ENCODE results near the gene SOX12. TPM values are rescaled to one million over a fixed set of nuclear protein-coding genes. Genes with fewer than 3 reads are reported as not detected.

The SOX12 gene
- total RNA-seq, 1 donor from 2014 or later, result 39.6 TPM

- Mint-ChIP-seq H3K4me1 (ENCODE audit: low read depth) (peaks cover 15% of the 10 kb centered on the region), H3K36me3 (ENCODE audit: low read depth) (peaks cover 2% of the 10 kb centered on the region), H3K27me3 (ENCODE audit: low read depth) (no peaks in the 10 kb centered on the region), H3K9me3 (ENCODE audit: low read depth) (peaks cover 4% of the 10 kb centered on the region), H3K4me3 (ENCODE audit: unreplicated experiment) (no peak within 1 kb of the TSS), H3K27ac (ENCODE audit: unreplicated experiment) (no peak within 1 kb of the TSS)
- no peak for DNase-seq (ENCODE audit: low spot score)
- TF ChIP-seq CTCF (IDR thresholded peaks at IDR 0.05), result peak; percentile 74
Observed at GRCh38 chr20:290084-290831, 35.1 kb upstream of the SOX12 start, which contains the start of gene C20orf96. C20orf96 (minus strand) TSS chr20:290750; CDS start chr20:290610, 140 bp downstream.

- DNase-seq (ENCODE audit: low spot score), result no peak
- H3K36me3 Mint-ChIP-seq (ENCODE audit: low read depth), result peaks cover 4% of the 10 kb centered on the region
- TF ChIP-seq CTCF (IDR thresholded peaks at IDR 0.05), result no peak
- H3K9me3 Mint-ChIP-seq (ENCODE audit: low read depth), result no peaks in the 10 kb centered on the region
- H3K4me1 Mint-ChIP-seq (ENCODE audit: low read depth), result peaks cover 24% of the 10 kb centered on the region
- H3K27me3 Mint-ChIP-seq (ENCODE audit: low read depth), result no peaks in the 10 kb centered on the region
- no peak overlapping the region for H3K4me3 Mint-ChIP-seq (ENCODE audit: unreplicated experiment)
- no peak overlapping the region for H3K27ac Mint-ChIP-seq (ENCODE audit: unreplicated experiment)
Observed at GRCh38 chr20:294602-295001, 30.8 kb upstream of the SOX12 start.

- Mint-ChIP-seq H3K4me3 (ENCODE audit: unreplicated experiment) (peak overlapping the region; percentile 1), H3K4me1 (ENCODE audit: low read depth) (peaks cover 33% of the 10 kb centered on the region), H3K27ac (ENCODE audit: unreplicated experiment) (no peak overlapping the region), H3K27me3 (ENCODE audit: low read depth) (no peaks in the 10 kb centered on the region), H3K9me3 (ENCODE audit: low read depth) (no peaks in the 10 kb centered on the region), H3K36me3 (ENCODE audit: low read depth) (peaks cover 4% of the 10 kb centered on the region)
- no peak for TF ChIP-seq CTCF (IDR thresholded peaks at IDR 0.05)
- no peak for DNase-seq (ENCODE audit: low spot score)
Observed at GRCh38 chr20:295804-296203, 29.5 kb upstream of the SOX12 start.

GRCh38 chr20:297098-297924 lies 28.0 kb upstream of the SOX12 start, which contains the start of gene ZCCHC3:
ZCCHC3 (plus strand) TSS chr20:297570; CDS start chr20:297587, 17 bp downstream.
- TF ChIP-seq CTCF (IDR thresholded peaks at IDR 0.05), result peak; percentile 45
- Mint-ChIP-seq H3K36me3 (ENCODE audit: low read depth) (peaks cover 4% of the 10 kb centered on the region), H3K27me3 (ENCODE audit: low read depth) (no peaks in the 10 kb centered on the region), H3K4me1 (ENCODE audit: low read depth) (peaks cover 48% of the 10 kb centered on the region), H3K4me3 (ENCODE audit: unreplicated experiment) (peak within 1 kb of the TSS; percentile 94), H3K9me3 (ENCODE audit: low read depth) (no peaks in the 10 kb centered on the region), H3K27ac (ENCODE audit: unreplicated experiment) (peak within 1 kb of the TSS; percentile 96)
- no peak for DNase-seq (ENCODE audit: low spot score)
